Hindlimb muscle (tissue), 1 donor: ENCODE measurements around the gene SPATC1L. TPM values are rescaled to one million over a fixed set of nuclear protein-coding genes. Genes with fewer than 3 reads are reported as not detected.

Experiments used
- DNase-seq: peaks from one replicate; pipeline ENCODE4 v3.0.0-alpha.2; 2013
- polyA plus RNA-seq: library from polyadenylated mRNA; unstranded; fragments of 120-200 nt; gene quantifications from one replicate; pipeline ENCODE4 v1.2.1, GENCODE V29; 2013; ENCODE audit not compliant: insufficient read length

Gene SPATC1L
- polyA plus RNA-seq, 1 donor: 8.2 TPM

DNA sequence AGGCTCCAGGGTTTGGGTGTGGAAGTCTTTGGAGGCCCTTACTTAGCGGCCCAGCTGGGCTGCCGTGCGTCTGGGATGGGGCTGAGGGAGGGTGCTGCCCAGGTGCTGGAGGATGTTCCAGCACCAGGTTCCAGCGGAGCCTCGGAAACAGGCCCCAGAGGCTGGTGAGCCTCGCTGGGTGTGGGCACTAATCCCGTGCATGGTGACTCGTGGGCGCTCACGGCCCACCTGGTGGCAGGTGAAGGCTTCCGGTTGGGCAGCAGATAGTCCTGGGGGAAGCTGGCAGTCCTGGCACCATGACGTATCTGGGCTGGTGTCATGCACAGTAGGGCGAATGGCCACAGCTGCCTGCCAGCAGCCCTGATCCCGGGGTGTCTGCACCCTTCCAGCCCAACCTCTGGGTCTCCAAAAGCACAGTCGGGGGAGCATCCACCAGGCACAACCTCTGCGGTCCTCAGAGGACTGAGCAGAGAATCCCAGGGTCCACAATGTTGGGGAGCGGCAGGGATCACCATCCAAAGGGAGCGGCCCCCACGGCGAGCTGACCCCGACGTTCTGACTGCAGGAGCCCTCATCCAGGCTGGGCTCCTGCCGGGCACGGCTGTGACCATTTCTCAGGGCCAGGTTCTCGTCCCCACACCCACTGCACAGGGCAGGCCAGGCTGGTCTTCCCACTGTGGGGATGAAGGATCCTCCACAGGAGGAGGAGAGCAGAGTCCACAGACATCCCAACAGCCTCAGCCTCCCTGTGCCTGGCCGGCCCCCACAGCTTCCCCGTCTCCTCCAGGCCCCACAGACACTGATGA lies 54.2 kb downstream of the SPATC1L start:
- DNase-seq: no peak

DNA sequence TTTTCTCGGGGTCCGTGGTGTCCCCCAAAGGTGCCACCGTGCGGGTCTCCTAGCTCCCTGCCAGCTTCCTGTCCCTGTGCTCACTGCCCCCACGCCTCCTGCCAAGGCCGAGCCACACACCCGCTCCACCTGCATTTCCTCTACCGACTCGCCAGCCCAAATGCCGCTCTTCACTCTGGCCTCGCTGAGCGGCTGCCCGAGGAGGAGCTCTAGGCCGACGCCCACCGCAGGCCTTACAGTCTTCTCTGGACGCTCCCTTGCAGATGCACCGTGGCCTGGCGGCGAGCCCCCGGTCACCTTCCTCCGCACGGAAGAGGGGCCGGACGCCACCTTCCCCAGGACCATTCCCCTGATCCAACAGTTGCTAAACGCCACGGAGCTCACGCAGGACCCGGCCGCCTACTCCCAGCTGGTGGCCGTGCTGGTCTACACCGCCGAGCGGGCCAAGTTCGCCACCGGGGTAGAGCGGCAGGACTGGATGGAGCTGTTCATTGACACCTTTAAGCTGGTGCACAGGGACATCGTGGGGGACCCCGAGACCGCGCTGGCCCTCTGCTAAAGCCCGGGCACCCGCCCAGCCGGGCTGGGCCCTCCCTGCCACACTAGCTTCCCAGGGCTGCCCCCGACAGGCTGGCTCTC lies 55.2 kb downstream of the SPATC1L start:
- DNase-seq: no peak

DNA sequence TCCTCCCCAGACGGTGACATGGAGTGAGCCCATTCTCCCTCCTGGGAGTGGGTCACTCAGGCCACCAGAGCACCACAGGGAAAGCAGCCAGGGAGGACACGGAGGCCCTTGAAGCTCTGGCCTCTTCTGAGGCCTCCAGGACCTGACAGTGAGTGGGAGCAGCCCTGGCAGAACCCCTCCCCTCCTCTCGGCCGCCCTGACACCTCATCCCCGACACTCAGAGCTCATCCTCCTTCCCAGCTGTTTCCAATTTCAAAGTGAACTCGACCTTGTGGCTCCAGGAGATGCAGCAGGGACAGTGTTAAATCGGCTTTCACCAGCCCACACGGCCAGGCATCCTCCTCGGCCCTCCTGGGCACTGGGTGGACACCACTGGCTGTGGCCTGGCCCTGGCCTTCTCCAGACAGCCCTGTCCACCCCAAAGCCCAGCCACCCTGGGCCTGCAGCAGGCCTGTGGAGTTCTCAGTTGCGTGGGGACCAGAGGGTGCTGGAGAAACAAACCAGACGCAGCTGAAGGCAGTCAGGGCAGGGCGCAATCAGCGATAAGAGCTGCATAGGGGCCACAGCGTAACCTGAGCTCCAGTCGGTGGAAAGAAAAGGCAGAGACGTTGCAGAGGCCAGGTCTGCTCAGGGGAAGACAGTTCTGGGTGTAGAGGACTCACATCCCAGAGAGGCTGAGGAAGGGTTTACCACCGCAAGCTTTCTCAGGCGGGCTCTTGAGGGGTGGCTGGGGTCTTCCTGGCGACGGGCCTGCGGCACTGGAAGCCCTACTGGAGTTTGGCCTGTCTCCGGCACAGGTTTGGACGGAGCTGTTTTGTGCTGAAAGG lies 55.9 kb downstream of the SPATC1L start:
- DNase-seq: no peak

DNA sequence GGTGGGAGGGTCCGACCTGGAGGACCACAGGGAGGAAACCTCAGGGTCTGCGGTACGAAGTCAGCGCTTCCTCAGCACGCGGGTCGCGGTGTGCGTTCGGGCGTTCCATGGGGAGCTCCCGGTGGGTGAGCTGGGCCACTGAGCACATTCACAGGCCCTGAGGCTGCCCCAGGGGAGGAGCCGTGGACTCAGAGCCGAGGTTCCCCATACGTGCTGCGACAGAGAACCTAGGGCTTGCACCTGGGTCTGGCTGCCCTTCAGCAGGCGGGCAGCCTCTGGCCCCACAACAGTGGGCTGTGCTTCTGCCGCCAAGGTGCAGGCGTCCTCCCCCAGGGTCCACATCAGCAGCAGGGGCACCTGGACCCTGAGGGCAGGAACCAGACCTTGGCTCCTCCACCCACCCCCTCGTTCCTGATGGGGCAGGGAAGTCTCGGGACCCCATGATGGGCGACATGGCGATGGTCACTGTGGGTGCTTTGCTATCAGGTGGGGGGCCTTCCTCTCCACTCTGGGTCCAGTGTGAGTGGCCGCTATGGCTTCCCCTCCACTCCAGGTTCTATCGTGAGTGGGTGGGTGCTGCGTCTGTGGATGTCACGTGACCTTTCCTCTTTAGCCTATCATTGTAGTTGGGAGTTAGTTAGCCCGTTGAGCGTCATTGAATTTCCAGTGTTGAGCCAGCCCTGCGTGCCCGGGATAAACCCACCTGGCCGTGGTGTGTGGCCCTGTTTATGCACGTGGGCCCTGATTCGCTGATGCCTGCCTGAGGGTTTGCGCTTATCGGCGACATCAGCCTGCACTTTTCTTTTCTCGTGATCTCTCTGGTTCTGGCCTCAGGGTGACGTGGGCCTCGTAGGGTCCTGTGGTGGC lies 56.8 kb downstream of the SPATC1L start:
- no peak for DNase-seq

DNA sequence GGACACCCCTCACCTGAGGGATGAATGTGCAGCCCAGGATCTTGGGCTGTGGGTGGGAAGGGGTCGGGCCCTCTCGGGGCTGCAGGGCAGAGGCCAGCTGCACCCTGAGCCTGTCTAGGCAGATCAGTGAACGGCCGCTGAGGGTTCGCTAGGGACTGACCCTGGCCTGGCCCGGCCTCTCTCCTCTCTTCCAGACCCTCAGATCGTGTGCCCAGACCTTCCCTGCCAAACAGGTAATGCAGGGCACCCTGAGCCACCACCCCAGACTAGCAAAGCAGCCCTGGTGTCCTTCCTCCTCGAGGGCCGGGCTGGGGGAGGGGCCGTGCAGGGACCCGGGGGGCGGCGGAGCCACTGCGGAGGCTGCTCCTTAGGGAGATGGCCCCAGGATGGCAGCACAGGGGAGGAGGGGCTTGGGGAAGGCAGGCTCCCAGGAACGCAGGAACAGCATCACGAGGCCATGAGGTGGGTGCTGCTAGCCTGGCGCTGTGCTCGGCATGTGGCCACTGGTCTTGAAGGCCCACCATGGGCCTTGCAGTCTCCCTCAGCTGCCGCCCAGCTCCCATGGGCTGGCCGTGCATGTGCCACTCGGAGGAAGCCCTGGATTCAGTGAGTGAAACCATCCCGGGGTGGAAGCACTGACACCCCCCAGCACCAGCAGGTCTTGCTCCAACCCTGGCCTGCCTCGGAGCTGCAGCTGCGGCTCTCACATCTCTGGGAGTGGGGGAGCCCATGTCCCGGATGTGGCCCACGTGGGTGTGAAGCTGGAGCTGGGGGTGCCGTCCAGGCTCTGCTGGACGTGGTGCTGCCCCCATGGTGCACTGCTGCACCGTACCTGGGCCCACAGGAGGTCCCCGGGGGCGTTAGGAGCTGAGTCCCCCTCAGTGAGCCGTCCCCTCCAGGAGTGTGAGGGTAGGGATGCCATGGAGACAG lies 57.7 kb downstream of the SPATC1L start:
- DNase-seq: no peak

DNA sequence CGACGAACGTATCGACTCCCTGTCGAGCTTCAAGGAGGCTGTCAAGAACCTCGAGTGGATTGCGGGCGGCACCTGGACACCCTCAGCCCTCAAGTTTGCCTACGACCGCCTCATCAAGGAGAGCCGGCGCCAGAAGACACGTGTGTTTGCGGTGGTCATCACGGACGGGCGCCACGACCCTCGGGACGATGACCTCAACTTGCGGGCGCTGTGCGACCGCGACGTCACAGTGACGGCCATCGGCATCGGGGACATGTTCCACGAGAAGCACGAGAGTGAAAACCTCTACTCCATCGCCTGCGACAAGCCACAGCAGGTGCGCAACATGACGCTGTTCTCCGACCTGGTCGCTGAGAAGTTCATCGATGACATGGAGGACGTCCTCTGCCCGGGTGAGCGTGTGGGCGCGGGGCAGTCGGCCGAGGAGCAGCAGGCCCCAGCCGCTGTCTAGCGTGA lies 58.4 kb downstream of the SPATC1L start:
- no peak for DNase-seq

DNA sequence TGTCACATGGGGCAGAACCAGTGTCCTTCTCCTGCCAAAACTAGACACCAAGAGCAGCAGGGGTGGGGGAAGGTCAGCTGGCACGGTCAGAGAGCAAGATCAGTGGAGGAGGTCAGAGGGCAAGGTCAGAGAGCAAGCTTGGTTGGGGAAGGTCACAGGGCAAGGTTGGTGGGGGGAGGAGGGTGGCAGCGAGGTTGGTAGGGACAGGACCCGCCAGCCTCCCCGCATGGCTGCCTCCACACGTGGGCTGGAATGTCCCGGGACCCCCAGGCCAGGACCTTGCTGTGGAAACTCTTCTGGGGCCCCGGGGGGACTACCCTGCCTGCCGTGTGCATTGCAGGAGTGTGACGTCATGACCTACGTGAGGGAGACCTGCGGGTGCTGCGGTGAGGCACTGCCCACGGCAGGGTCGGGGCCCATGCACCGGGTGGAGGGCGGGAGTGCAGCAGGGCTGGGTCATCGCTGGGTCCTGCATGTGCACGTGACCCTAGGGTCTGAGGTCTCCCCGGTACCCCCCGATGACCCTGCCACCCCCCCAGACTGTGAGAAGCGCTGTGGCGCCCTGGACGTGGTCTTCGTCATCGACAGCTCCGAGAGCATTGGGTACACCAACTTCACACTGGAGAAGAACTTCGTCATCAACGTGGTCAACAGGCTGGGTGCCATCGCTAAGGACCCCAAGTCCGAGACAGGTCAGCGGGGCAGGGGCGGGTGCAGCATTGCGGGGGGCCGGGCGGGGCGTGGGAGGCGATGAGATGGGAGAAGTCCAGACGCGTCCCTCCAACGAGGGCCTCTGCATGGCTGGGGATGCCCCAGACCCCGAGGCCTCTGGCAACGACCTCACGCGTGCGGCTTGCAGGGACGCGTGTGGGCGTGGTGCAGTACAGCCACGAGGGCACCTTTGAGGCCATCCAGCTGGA lies 59.1 kb downstream of the SPATC1L start:
- DNase-seq: no peak

DNA sequence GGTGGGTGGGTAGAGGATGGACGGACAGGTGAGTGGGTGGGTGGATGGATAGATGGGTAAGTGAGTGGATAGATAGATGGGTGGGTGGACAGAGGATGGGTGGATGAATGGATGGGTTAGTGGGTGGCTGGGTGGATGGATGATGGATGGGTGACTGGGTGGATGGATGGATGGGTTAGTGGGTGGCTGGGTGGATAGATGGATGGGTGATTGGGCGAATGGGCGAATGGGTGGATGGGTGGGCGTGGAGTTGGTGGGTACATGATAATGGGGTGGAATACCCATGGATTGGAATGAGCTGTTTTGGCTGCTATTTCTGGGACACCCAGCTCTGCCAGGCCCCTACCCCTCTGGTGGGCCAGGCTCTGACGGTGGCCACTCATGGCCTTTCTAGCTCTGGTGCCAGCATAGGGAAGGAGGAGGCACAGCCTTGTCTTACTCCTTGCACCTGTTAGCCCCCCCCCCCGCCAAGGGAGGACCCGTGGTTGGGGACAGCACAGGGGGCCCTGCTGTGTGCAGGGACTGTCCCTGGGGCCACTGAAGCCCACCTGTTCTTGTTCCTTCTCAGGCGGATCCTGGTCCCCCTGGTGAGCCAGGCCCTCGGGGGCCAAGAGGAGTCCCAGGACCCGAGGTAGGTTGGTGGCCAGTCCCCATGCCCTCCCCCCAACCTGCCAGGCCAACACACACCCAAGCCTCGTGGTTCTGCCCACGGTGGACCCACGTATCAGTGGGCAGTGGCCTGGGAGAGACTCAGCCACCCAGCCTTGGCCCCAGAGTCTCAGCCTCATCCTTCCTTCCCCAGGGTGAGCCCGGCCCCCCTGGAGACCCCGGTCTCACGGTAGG lies 60.0 kb downstream of the SPATC1L start:
- DNase-seq: no peak

DNA sequence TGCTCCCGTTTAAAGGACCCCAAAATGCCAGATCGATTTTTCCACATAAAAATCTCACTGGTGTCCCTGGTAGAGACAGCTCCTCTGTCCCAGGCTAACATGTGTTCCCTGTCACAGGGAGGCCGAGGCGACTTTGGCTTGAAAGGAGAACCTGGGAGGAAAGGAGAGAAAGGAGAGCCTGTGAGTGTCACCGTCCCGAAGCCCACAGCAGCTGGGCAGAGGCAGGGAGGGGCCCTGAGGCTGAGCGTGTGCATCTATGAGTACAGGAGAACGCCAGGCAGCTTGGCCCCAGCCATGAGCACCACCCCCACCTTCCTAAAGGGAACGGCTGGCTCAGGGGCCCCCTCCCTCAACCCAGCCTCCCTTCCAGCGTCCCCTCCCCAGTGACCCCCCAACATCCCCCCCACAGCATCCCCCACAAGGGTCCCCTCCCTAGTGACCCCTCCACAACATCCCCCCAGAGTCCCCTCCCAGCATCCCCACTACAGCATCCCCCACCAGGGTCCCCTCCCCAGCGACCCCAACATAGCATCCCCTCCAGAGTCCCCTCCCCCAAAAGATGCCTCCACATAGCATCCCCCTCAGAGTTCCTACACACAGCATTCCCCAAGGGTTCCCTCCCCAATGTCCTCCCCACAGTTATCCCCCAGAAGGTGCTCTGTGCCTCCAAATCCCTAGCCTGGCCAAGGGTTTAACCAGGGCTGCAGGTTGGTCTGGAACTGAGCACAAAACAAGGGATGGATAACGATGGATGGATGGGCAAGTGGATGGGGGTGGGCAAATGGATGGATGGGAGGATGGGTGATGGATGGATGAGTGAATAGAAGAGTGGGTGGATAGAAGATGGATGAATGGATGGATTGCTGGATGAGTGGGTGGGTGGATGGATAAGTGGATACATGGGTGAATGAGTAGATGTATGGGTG lies 61.2 kb downstream of the SPATC1L start:
- DNase-seq: no peak

DNA sequence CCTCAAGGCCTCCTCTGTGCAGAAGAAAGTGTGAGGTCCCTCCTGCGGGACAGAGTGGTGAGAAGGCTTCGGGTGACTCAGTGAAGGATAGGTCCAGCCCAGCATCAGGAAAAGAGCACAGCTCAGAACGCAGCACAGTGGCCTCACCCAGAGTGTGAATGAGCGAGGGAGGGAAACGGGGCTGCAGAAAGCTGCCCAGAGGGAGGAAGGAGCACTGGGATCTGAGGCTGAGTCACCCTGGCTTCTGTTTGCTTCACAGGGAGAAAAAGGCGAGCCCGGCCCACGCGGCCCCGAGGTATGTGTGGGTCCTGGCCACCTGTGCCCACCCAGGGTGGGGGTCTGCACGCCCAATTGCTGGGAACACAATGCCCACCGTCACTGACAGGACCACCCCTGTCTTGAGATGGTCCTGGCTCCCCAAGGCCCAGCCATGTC lies 62.0 kb downstream of the SPATC1L start:
- no peak for DNase-seq

DNA sequence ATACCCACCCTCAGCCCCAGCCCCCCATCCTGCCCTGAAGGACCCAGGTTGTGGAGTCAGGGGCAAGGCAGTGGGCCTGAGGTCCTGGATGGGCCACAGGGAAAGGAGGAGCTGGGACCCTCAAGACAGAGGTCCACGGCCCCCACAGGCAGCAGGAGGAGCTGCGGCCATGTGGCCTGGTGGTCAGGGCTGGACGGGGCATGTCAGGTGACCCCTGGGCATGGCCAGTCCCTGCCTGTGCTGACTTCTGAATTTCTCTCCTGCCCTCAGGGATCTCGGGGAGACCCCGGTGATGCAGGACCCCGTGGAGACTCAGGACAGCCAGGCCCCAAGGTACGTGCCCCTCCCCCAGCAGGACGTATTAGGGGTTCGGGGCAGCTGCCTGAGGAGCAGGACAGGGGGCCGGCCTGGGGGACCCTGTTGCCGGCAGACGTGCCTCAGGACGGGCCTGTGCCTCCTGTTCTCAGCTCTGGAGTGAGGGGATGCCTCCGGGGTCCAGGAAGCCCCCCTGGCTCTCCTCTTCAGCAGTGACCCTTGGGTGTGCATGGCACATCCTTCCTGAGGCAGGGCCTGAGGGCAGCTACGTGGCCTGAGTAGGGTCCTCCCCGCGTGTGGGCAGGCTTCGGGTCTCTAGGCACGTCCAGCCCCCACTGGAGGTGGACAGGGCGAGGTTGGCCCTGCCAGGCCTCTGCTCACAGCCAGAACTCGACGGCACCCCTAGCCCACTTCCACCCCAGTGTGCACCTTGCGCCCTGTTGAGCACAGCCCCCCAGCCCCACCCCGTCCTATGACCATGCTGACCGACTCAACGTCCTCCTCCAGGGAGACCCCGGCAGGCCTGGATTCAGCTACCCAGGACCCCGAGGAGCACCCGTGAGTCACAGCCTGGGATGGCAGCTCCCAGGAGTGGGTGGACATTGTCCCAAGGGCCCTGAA lies 62.7 kb downstream of the SPATC1L start:
- DNase-seq: no peak

DNA sequence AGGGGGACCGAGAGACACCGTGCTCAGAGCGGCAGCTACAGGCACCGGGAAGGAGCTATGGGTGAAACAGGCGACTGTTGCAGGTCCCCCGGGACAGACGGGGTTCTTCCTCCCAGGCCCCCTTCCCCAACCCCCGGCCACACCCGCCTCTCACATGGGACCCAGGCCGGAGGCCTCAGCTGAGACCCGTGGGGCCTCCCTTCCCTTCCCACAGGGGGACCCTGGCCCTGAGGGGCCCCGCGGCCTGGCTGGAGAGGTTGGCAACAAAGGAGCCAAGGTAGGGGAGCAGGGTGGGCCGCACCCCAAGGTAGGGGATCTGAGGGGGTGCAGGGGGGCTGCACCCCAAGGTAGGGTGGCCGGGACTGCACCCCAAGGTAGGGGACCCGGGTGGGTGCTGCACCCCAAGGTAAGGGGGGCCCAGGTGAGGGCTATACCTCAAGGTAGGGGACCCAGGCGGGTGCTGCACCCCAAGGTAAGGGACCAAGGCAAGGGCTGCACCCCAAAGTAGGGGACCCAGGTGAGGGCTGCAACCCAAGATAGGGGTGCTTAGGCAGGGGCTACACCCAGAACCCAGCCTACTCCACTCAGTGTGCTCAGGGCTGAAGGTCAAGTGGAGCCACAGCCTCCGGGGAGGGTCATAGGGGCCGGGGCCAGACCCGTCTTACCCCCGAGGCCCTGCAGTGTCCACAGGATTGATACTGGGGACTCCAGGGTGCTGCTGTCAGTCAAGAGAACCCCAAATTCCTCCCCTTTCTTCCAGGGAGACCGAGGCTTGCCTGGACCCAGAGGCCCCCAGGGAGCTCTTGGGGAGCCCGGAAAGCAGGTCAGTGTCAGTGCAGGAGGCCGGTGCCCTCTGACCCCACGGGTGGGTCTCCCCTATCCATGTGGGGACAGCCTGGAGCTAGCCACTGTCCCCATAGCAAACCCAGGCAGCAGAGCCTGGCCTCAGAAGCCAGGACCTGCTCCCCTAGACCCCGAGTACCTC lies 63.7 kb downstream of the SPATC1L start:
- no peak for DNase-seq

DNA sequence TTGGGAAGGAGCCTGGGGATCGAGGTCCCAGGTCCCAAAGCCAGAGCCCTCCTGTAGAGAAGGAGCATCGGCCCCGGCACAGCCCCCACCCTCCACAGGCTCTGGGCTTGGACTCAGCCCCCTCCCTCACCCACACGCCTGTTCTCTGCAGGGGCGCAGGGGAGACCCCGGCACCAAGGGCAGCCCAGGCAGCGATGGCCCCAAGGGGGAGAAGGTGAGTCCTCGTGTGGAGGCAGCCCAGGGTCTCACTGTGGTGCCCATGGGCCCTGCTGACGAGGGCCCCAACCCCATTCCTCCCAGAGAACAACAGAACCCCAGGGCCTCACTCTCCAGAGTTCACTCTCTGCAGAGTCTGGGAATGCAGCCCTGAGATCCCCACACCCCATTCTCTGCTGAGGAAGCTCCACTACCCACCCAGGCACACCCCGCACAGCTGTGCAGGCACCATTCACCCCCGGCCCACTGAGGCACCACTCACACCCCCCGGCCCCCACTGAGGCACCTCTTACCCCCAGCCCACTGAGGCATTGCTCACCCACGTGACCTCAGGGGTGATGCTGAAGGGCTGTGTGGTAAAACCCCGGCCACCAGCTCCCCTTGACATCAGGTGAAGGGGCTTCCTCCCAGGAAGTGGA lies 64.5 kb downstream of the SPATC1L start:
- DNase-seq: no peak

DNA sequence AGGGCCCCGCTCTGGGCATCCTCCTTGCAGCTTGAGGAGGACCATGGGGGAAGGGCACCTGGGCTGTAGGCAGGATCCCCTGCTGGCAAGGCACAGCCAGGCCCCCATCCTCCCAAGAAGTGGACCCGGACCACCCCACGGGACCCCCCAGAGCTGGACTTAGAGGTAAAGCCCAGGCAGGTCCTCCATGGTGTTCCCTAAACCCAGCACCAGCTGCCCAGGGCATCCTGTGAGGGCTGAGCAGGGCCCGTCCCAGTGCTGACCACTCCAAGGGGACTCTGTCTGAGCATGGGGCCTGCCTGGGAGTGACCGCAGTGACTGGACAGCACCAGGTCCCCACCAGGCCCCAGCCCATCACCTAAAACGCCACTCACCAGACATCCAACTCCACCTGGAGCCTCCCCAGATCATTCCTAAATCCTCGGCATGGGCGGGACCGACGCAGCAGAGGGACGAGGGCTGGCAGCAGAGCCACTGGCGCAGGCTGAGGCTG lies 65.1 kb downstream of the SPATC1L start:
- DNase-seq: no peak
